Smooth muscle cell of the brain vasculature (primary cell): ENCODE data around the gene CTNNA1.
"Not testable (repeated sequence)": the region's sequence is repeated elsewhere in the genome, so short reads cannot be mapped to it uniquely, and the experiment has no call there.

Experiments
- DNase-seq: peaks from one replicate; pipeline ENCODE4 v3.0.0-alpha.2; 2012; ENCODE audit warnings: low read depth, low spot score

The CTNNA1 gene

DNA sequence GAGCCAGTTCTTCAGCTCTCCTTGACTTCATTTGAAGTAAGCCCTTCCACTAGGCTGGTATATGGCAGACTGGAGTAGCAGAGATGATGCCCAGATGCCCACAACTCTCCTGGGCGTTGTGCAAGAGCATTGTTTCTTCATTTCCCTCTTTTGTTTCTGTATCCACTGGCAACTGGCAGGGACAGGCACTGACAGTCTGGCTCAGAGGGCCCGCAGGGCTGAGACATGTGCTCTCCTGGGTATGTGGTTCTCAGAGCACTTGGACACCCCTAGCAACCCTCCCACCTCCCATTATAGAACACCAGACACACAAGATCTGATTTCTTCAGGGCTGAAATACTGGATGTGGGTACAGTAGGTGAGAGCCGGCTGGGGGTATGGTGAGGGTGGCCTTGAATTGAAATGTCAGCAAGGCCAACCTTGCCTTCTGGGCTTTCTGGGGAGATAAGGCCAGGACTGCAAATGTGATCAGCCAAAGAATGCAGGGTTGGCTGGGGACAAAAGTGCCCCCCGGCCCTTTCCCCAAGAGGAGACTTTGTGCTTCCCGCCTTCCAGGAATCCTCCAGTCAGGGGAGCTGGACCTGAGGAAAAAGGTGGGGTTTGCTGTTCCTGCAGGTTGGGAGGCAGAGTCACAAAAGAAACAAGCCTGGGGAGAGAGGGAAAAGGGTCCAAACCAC lies 28.6 kb upstream of the CTNNA1 start:
- DNase-seq = no peak

DNA sequence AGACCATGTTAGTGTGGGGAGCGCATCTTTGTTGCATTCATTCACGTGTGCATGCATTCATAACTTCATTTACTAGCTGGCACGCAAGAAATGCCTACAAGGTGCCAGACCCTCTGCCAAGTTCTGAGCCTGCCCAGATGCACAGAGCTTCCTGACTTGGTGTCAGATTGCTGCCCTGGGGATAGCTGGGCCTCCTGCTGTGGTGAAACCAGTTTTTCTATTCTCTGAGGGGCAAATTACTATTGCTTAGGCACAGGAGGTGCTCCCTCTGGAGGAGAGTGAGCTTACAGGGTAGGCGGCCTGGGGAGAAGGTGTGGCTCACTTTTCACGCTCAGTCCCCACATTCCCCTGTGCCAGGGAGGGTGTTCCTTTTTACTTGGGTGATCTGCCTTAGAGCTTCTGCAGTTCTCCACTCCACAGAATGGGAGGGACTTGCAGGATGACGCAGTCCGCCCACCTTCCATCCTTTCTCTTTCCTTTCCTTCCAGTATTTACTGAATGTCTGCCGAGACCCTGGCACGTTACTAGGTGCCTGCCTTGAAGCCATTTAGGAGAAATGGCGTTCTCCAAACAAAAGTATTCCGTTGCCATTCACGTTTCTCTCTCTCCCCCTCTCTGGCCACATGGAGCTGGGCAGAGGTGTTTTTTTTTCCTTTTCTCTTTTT lies 27.9 kb upstream of the CTNNA1 start:
- DNase-seq = no peak

DNA sequence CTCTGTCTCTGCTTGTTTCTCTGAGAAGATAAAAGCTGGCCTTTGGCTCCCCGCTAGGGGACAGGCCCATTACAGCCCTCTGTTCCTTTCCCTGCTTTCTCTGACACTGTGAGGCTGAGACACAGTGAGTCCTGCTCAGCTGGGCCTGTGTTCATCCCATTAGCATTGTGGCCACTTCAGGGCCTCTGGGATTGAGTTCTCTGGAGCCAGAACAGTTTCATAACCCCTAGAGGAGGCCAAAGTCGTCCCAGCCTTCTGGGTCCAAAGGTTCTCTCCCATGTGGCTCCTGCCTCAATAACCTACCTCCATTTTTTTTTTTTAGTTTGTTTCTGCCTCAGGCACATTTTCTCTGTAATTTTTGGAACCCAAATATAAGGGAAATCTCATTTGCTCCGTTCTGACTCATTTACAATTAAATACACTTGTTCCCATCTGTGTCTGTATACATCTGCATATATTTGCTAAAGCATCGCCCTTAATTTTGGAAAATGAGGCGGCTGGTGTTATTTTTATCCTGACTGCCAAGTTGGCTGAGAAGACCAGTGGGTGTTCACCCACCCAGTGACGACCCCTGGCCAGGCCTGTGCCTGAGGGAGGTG lies 27.3 kb upstream of the CTNNA1 start:
- DNase-seq = no peak

DNA sequence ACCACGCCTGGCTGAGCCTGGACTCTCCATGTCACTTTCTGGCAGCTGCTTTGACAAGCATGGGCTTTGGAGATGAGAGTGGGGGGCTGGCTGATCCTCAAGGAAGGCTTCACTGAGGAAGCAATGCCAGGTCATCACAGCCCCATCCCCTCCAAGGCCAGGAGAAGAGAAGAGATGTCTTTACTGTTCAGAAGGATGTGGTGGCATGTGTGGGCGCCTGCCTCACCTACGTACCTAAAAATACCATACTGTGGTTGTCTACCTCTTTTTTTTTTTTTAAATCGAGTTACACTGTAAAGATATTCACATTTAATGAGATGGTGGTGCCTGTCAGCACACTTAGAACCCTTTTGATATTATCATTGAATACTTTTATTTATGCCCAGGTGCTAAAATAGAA lies 26.4 kb upstream of the CTNNA1 start:
- DNase-seq = no peak

DNA sequence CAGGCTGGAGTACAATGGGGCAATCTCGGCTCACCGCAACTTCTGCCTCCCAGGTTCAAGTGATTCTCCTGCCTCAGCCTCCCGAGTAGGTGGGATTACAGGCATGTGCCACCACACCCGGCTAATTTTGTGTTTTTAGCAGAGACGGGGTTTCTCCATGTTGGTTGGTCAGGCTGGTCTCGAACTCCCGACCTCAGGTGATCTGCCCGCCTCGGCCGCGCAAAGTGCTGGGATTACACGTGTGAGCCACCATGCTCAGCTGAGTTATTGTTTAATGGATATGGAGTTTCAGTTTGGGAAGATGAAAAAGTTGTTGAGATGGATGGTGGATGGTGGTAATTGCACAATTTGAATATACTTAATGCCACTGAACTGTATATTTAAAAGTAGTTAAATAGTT lies 22.7 kb upstream of the CTNNA1 start:
- not testable (repeated sequence) for DNase-seq

DNA sequence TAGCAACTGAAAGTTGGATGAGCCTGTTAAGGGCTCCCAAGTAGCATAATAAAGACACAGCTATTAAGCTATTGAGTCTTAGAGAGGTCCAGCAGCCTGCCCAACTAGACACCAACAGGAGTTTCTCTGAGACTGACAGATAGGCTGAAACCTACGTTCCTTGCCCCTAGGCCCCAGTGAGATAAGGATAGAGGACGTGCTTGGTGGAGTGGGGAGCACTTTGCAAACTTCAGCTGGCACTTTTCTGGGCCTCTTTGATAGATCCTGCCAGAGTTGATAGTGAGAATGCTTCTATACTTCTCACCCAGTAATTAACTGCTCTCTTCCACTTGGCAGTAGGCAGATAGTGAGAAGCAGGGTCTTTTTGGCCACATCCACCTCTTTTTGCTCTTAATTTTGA lies 20.8 kb upstream of the CTNNA1 start:
- no peak for DNase-seq

DNA sequence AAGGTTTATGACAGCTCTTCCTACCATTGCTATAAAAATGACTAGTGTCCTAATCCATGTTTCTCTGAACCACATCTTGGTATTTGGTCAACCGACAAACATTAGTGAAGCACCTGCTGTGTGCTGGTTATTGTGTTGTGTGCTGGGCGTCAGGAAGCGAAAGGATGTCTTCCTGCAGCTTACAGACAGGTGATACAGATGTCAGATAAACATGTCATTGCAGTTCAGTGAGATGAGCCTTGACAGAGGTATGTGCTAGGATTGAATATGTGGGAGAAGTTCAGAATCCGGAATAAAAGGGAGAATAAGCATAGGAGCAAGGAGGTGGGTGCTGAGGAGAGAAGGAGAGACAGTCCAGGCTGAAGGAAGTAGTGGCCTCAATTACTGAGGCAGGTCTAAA lies 20.3 kb upstream of the CTNNA1 start:
- no peak for DNase-seq

DNA sequence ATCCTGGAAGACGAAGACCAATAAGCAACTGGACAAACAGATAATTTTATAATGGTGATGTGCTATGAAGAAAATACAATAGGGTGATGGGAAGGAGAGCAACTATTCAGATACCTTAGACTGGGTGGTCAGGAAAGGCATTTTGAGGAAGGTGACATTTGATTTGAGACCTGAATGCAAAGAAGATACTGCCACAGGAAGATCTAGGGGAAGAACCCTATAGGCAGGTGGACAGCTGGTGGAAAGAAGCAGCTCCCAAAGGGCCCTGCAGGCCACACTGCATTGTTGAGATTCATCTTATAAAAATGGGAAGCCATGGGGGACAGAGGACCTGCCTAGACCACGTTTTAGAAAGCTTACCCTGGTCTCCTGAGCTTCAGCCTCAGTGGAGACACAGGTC lies 19.7 kb upstream of the CTNNA1 start:
- no peak for DNase-seq

DNA sequence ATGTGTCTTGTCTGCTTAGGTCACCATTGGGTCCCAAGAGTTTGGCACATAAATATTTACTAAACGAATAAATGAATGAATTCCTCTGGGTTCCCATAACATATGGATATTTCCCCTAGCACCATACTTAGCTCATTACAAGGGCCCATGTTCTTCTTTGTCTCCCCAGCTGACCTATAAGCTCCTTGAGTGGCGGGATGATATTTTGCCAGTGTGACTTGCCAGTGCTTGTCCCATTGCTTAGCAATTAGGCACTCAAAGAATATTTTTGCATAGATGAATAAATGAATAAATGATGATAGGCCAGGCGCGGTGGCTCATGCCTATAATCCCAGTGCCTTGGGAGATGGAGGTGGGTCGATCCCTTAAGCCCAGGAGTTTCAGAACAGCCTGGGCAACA lies 16.9 kb upstream of the CTNNA1 start:
- no peak for DNase-seq

DNA sequence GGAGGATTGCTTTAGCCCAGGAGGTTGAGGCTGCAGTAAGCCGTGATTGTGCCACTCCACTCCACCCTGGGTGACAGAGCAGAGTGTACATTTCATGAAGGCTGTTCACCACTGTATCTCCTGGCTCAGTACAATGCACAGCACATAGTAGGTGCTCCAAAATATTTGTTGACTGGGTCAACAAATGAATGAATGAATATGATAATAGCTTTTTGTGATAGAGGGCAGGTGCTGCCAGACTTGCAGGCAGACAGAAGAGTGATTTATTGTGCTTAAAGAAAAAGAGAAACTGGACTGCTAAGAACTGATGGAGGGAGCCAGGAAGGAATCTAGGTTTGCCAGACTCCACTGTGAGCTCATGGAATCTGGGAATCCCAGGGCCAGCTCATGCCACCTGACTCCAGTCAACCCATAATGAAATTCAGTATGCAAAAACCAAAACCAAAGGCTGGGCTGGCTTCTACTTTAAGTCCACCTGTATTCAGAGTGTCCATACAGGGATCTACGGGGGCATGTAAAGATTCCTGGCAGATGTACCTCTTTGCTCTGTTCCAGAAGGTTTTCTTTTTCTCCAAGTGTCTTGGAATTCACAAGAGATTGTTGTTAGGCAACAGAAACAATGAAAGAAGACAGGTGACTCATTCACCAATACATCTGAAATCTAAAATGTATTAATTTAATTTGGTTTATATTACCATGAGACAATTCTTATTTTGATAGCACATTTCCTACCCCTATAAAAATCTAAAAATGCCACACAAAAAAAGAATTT lies 15.5 kb upstream of the CTNNA1 start:
- DNase-seq = no peak

DNA sequence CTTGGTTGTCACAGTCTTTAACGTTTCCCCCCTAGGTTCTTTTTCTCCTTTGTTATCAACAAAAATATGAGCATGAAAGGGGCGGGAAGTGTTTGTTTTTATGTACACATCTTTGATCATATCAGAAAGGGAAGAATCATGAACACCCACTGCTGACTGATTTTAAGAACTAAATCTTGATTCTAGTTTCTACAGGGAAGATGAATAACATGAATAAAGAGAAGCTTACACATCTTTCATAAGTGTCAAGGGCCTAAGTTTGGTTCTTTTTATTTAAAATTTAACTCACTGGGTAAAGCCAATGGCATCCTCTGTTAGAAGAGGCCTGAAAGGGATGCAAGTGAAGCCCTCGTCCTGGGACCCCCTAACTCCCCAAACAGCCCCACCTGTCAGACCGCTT lies 14.8 kb upstream of the CTNNA1 start:
- DNase-seq = no peak

DNA sequence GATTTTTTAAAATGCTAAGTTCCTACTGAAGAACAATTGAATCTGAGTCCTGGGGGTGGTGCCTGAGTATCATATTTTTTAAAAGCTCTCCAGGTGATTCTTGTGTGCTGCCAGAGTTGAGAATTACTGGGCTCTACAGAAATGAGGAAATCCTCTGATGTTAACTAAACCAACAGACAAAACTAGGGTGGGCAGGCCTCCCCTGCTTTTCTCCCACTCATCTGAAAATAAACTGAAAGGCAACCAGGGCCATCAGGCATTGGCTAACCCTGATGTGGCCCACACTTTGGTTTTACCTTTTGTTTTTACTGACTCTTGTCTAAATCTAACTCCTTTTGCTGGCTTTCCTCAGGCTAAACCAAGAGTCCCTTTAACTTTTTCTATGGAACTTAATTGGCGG lies 13.3 kb upstream of the CTNNA1 start:
- no peak for DNase-seq

DNA sequence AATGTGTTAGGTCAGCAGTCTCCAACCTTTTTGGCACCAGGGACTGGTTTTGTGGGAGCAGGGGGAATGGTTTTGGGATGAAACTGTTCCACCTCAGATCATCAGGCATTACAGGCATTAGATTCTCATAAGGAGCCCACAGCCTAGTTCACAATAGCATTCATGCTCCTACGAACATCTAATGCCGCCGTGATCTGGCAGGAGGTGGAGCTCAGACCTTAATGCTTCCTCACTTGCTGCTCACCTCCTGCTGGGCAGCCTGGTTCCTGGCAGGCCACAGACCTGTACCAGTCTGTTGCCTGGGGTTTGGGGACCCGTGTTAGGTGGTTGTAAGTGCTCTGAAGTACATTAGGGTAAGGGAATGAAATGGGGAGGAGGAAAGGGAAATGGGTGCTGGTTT lies 9.7 kb upstream of the CTNNA1 start:
- DNase-seq = no peak

DNA sequence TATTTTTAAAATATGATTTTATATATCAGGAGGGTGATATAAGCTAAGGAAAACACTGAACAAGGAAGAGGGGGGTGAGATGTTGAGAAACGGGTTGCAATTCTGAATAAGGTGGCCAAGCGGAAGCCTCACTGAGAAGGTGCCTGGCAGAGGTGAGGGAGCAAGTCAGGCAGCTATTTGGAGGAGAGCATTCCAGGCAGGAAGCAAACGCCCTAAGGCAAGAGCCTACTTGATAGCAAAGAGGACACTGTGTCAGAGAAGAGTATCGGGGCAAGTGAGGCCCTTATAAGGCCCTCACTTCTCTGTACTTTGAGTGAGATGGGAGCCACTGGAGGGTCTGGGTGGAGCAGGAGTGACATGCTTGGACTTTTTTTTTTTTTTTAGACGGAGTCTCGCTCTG lies 8.0 kb upstream of the CTNNA1 start:
- DNase-seq = no peak

DNA sequence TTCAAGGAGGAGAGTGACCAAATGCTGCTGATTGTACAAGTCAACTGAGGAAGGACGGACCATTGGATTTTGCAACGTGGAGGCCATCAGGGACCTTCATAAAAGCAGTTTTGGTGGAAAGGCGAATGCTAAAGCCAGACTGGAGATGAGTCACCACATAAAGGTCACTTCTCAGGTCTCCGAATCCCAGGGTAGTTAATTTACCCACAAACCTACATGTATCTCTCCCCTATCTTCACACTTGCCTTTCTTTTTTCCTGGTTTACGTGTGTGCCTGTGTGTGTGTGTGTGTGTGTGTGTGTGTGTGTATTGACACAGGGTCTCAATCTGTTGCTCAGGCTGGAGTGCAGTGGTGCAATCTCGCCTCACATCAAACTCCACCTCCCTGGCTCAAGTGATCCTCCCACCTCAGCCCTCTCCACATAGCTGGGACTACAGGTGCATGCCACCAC lies 4.6 kb upstream of the CTNNA1 start:
- DNase-seq = no peak

DNA sequence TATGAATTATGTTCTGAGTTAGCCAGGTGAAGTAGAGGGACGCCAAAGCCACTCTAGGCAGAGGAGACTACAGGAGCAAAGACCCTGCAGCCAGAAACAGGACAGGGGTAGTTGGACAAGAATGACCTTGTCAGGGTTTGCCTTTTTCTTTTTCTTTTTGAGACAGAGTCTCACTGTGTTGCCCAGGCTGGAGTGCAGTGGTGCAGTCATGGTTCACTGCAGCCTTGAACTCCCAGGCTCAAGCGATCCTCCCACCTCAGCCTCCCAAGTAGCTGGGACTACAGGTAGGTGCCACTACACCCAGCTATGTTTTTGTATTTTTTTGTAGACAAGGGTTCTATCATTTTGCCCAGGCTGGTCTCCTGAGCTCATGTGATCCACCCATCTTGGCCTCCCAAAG lies 1.9 kb upstream of the CTNNA1 start:
- DNase-seq = not testable (repeated sequence)

DNA sequence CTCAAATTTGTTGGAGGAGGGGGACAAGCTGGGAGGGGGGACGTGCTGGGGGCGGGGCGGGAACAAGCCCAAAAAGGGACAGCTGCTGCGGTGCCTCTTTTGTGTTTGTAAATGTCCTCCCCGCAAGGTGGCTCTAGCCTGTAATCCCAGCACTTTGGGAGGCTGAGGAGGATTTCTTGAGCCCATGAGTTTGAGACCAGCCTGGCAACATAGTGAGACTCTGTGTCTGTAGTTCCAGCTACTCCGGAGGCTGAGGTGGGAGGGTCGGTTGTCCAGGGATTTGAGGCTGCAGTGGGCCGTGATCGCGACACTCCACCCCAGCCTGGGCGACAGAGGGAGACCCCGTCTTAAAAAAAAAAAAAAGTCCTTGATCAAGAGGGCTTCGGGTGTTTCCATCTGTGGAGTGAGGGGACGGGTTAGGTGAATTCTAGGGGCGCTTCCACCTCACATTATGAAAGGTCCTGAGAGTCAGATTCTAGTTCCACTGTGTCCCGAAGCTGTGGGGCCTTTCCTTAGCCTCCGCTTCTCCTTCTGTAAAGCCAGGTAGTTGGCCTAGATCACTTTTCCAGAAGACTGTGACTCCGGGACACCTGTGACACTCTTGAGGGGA lies 779 bp upstream of the CTNNA1 start:
- no peak for DNase-seq

DNA sequence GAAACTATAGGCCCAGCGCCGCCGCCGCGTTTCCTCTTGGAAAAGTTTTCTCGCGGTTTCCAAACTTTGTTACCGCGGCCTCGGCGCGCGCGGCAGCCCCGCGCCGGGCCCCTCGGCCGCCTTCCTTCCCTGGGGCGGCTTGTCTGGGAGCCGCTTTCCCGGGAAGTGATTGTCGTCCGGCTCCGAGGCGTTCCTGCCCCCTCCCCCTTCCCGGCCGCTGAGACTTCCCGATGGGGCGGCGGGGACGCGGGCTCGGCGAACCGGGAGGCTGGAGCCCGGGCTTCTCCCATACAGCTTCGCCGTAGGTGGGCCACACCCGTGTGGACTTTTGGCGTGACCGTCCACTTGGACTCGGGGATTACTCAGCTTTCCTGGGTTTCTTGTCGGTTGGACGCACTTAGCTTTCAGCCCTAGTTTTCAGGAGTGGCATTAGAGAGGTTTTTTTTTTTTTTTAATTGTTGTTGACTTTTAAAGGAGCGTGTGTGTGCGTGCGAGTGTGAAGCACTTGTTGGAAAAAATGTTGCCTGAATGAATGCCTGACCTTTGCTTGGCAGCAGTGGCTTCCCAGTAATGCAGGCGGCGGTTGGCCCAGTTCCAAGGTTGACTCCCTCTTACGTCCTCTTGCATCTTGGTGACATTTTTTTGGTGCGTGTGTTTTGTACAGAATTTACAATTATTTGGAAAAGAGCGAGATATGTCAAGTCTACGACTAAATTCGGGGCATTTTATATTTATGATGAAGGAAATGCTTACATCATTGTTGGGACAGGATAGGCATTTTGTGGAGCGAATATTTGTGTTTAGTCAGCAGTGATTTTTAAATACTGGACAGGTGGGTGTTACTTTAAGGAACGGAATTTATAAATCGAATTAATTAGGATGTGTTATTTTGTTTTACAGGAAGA lies 821 bp downstream of the CTNNA1 start:
- no peak for DNase-seq

DNA sequence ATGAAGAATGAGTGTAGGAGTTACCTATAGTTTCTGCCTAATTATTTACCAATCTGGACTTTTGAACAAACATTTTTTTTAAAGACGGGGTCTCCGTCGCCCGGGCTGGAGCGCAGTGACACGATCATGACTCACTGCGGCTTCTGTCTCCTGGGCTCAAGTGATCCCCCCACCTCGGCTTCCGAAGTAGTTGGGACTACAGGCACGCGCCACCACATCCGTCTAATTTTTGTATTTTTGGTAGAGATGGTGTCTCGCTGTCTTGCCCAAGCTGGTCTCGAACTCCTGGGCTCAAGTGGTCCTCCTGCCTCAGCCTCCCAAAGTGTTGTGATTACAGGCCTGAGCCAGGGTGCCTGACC lies 1.5 kb downstream of the CTNNA1 start:
- no peak for DNase-seq

DNA sequence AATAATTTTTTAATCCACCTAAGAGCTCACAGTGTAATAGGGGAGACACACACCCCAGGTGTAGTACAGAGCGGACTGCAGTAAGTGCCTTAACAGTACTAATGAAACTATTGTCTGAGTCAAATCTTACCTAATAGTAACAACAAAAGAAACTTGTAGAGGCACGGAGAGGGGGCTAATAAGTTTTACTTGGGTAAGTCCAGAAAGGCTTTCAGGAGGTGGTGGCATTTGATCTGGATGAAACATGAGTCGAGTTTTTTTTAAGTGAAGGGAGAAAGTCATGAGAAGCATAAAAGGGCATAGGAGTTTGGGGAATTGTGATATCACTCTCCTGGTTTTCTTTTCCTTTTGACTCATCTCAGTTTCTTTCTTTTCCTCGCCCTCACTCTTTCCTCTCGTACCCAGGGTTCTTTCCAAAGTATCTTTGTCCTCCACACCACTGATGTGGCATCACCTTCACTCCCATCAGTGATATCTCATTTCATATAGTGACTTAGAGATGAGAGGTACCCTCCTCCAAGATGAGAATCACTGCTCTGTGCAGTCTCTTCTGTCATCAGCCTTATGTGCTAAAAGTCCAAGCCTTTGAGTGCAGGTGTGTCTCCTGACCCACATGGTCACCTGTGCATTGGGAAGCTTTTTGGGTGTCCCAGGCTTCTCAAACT lies 2.0 kb downstream of the CTNNA1 start:
- DNase-seq = no peak
